ENCODE data around the gene NEDD9. TPM values are rescaled to one million over a fixed set of nuclear protein-coding genes. Genes with fewer than 3 reads are reported as not detected.

Gene NEDD9
- total RNA-seq, 1 donor from 2014 or later, result 23.2 TPM

- Mint-ChIP-seq H3K27ac (ENCODE audit: unreplicated experiment) (peak overlapping the region; percentile 83), H3K36me3 (ENCODE audit: low read depth) (peaks cover 57% of the 10 kb centered on the region), H3K27me3 (ENCODE audit: low read depth) (no peaks in the 10 kb centered on the region), H3K4me1 (ENCODE audit: low read depth) (peaks cover 14% of the 10 kb centered on the region), H3K4me3 (ENCODE audit: unreplicated experiment) (no peak overlapping the region), H3K9me3 (ENCODE audit: low read depth) (no peaks in the 10 kb centered on the region)
- TF ChIP-seq, protein P1, sequence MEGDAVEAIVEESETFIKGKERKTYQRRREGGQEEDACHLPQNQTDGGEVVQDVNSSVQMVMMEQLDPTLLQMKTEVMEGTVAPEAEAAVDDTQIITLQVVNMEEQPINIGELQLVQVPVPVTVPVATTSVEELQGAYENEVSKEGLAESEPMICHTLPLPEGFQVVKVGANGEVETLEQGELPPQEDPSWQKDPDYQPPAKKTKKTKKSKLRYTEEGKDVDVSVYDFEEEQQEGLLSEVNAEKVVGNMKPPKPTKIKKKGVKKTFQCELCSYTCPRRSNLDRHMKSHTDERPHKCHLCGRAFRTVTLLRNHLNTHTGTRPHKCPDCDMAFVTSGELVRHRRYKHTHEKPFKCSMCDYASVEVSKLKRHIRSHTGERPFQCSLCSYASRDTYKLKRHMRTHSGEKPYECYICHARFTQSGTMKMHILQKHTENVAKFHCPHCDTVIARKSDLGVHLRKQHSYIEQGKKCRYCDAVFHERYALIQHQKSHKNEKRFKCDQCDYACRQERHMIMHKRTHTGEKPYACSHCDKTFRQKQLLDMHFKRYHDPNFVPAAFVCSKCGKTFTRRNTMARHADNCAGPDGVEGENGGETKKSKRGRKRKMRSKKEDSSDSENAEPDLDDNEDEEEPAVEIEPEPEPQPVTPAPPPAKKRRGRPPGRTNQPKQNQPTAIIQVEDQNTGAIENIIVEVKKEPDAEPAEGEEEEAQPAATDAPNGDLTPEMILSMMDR (IDR thresholded peaks at IDR 0.05), result no peak
- no peak for DNase-seq (ENCODE audit: low spot score)
Observed at GRCh38 chr6:11188161-11188915, 44.1 kb downstream of the NEDD9 start.

- peaks cover 4% of the 10 kb centered on the region for H3K9me3 Mint-ChIP-seq (ENCODE audit: low read depth)
- DNase-seq (ENCODE audit: low spot score), result no peak
- TF ChIP-seq, protein P1 (IDR thresholded peaks at IDR 0.05), result no peak
- H3K4me1 Mint-ChIP-seq (ENCODE audit: low read depth), result peaks cover 14% of the 10 kb centered on the region
- no peaks in the 10 kb centered on the region for H3K27me3 Mint-ChIP-seq (ENCODE audit: low read depth)
- no peak overlapping the region for H3K27ac Mint-ChIP-seq (ENCODE audit: unreplicated experiment)
- no peak overlapping the region for H3K4me3 Mint-ChIP-seq (ENCODE audit: unreplicated experiment)
- H3K36me3 Mint-ChIP-seq (ENCODE audit: low read depth), result peaks cover 58% of the 10 kb centered on the region
Observed at GRCh38 chr6:11187301-11187700, 45.2 kb downstream of the NEDD9 start.

- H3K4me1 Mint-ChIP-seq (ENCODE audit: low read depth), result peaks cover 14% of the 10 kb centered on the region
- H3K4me3 Mint-ChIP-seq (ENCODE audit: unreplicated experiment), result no peak overlapping the region
- TF ChIP-seq, protein P1 (IDR thresholded peaks at IDR 0.05), result no peak
- H3K36me3 Mint-ChIP-seq (ENCODE audit: low read depth), result peaks cover 50% of the 10 kb centered on the region
- H3K27me3 Mint-ChIP-seq (ENCODE audit: low read depth), result no peaks in the 10 kb centered on the region
- DNase-seq (ENCODE audit: low spot score), result no peak
- H3K9me3 Mint-ChIP-seq (ENCODE audit: low read depth), result peaks cover 6% of the 10 kb centered on the region
- no peak overlapping the region for H3K27ac Mint-ChIP-seq (ENCODE audit: unreplicated experiment)
Observed at GRCh38 chr6:11185204-11185842, 47.1 kb downstream of the NEDD9 start.

DNA sequence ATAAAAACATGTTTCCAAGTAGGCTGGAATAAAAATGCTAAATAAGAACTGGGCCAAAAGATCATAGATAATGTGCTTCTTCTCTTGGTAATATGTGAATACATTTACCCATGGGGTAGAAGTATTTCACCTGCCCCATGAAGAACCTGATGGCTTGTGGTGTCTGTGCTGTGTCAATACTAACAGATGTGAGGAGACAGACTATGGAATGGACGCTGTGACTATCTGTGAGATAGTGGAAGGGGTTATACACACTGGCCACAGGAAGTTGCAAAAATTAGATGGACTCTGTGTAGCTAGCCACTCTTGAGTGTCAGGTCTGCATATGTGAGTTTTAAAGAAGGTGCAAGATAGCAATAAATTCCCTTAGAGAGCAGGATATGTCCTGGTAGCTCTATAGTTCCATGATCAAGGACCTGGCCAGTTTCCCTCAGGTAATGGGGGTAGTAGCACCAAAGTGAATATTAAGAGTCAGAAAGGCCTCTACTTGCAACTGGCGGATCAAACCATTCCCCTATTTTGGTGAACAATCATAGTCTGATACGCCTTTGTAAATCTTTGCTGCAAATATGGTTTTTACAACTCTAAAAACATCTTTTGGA lies 48.6 kb downstream of the NEDD9 start:
- peaks cover 6% of the 10 kb centered on the region for H3K9me3 Mint-ChIP-seq (ENCODE audit: low read depth)

More for the DNA sequence above, 48.6 kb downstream of the NEDD9 start:
- H3K36me3 Mint-ChIP-seq (ENCODE audit: low read depth), result peaks cover 43% of the 10 kb centered on the region
- no peak overlapping the region for H3K4me3 Mint-ChIP-seq (ENCODE audit: unreplicated experiment)
- DNase-seq (ENCODE audit: low spot score), result no peak
- no peaks in the 10 kb centered on the region for H3K27me3 Mint-ChIP-seq (ENCODE audit: low read depth)
- TF ChIP-seq, protein P1 (IDR thresholded peaks at IDR 0.05), result no peak
- H3K27ac Mint-ChIP-seq (ENCODE audit: unreplicated experiment), result no peak overlapping the region
- H3K4me1 Mint-ChIP-seq (ENCODE audit: low read depth), result peaks cover 14% of the 10 kb centered on the region

Measured in chondrocyte (in vitro differentiated cells).